ENCODE measurements around the gene ZNF324.

ZNF324 gene

DNA sequence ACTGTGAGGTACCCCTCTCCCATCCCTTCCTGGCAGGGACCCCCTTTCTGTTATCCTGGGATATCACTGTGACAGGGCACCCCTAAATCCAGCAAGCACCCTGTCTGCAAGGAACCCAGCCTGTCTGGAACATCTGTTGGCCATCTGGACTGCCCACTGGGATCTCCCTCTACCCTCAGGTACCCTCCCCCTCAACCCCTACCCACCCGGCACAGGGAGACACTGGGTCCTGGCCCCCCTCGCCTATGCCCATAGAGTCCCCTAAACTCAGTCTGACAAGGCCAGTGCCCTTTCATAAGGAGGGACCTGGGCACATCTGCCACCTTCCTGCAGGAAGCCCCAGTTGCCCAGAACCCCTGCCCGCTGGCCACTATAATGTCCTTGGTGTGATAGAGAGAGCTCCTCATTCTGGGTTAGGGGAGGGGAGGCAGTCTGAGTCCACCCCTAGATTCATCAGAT lies 47.7 kb downstream of the ZNF324 start:
- peak overlapping the region; percentile 94 for H3K4me3 ChIP-seq (ENCODE audit: low read length, poor library complexity, severe bottlenecking)
- H3K27me3 ChIP-seq (ENCODE audit: insufficient read depth, low read length, poor library complexity, severe bottlenecking): no peaks in the 10 kb centered on the region
- no peak overlapping the region for H2AFZ ChIP-seq (ENCODE audit: low read length)
- no peaks in the 10 kb centered on the region for H4K20me1 ChIP-seq (ENCODE audit: insufficient read depth, low read length, poor library complexity, severe bottlenecking)
- no peak for TF ChIP-seq EZH2phosphoT487 (IDR thresholded peaks at IDR 0.05; ENCODE audit: borderline replicate concordance)
- TF ChIP-seq, protein P1, sequence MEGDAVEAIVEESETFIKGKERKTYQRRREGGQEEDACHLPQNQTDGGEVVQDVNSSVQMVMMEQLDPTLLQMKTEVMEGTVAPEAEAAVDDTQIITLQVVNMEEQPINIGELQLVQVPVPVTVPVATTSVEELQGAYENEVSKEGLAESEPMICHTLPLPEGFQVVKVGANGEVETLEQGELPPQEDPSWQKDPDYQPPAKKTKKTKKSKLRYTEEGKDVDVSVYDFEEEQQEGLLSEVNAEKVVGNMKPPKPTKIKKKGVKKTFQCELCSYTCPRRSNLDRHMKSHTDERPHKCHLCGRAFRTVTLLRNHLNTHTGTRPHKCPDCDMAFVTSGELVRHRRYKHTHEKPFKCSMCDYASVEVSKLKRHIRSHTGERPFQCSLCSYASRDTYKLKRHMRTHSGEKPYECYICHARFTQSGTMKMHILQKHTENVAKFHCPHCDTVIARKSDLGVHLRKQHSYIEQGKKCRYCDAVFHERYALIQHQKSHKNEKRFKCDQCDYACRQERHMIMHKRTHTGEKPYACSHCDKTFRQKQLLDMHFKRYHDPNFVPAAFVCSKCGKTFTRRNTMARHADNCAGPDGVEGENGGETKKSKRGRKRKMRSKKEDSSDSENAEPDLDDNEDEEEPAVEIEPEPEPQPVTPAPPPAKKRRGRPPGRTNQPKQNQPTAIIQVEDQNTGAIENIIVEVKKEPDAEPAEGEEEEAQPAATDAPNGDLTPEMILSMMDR (conservative IDR thresholded peaks at IDR 0.05; ENCODE audit: low read length): no peak
- H3K4me1 ChIP-seq (ENCODE audit: insufficient read depth, low read length, poor library complexity, severe bottlenecking): peaks cover 29% of the 10 kb centered on the region
- no peaks in the 10 kb centered on the region for H3K9me2 ChIP-seq (replicated peaks; ENCODE audit: low read depth, low read length)
- no peaks in the 10 kb centered on the region for H3K36me3 ChIP-seq (ENCODE audit: insufficient read depth, low read length)
- peak overlapping the region; percentile 94 for H3K9ac ChIP-seq (ENCODE audit: low read depth, low read length, poor library complexity, severe bottlenecking)
- H3K9me3 ChIP-seq (ENCODE audit: insufficient read depth, low read depth, low read length): no peaks in the 10 kb centered on the region
- H3K79me2 ChIP-seq (ENCODE audit: insufficient read depth, low read length): peaks cover 45% of the 10 kb centered on the region
- no peaks in the 10 kb centered on the region for H3F3A ChIP-seq (ENCODE audit: low read depth)
- H3K4me2 ChIP-seq (ENCODE audit: low read depth, low read length, poor library complexity, severe bottlenecking): peak overlapping the region; percentile 100

DNA sequence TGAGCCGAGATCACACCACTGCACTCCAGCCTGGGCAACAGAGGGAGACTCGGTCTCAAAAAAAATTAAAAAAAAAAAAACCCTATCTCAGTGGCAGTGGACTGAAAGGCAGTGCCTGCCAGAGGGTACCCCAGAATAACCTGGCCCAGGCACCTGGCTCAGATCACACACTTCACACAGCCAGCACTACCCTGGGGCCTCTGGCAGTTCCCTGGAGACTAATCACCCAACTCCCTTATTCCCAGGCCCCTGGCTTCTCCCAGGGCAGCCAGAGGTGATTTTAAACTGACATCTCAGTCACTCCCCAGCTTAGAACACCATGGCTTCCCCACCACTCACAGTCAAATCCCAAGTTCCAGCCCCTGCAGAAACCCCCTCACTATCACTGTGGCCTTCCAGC lies 48.4 kb downstream of the ZNF324 start:
- H3K9me2 ChIP-seq (replicated peaks; ENCODE audit: low read depth, low read length): no peaks in the 10 kb centered on the region
- no peaks in the 10 kb centered on the region for H4K20me1 ChIP-seq (ENCODE audit: insufficient read depth, low read length, poor library complexity, severe bottlenecking)
- H3K9ac ChIP-seq (ENCODE audit: low read depth, low read length, poor library complexity, severe bottlenecking): peak overlapping the region; percentile 23
- no peaks in the 10 kb centered on the region for H3K9me3 ChIP-seq (ENCODE audit: insufficient read depth, low read depth, low read length)
- H2AFZ ChIP-seq (ENCODE audit: low read length): no peak overlapping the region
- no peaks in the 10 kb centered on the region for H3K27me3 ChIP-seq (ENCODE audit: insufficient read depth, low read length, poor library complexity, severe bottlenecking)
- TF ChIP-seq, protein P1 (conservative IDR thresholded peaks at IDR 0.05; ENCODE audit: low read length): no peak
- TF ChIP-seq EZH2phosphoT487 (IDR thresholded peaks at IDR 0.05; ENCODE audit: borderline replicate concordance): no peak
- peak overlapping the region; percentile 100 for H3K4me2 ChIP-seq (ENCODE audit: low read depth, low read length, poor library complexity, severe bottlenecking)
- H3K4me1 ChIP-seq (ENCODE audit: insufficient read depth, low read length, poor library complexity, severe bottlenecking): peaks cover 31% of the 10 kb centered on the region
- peaks cover 45% of the 10 kb centered on the region for H3K79me2 ChIP-seq (ENCODE audit: insufficient read depth, low read length)
- no peaks in the 10 kb centered on the region for H3K36me3 ChIP-seq (ENCODE audit: insufficient read depth, low read length)
- H3F3A ChIP-seq (ENCODE audit: low read depth): no peaks in the 10 kb centered on the region
- peak overlapping the region; percentile 23 for H3K4me3 ChIP-seq (ENCODE audit: low read length, poor library complexity, severe bottlenecking)

DNA sequence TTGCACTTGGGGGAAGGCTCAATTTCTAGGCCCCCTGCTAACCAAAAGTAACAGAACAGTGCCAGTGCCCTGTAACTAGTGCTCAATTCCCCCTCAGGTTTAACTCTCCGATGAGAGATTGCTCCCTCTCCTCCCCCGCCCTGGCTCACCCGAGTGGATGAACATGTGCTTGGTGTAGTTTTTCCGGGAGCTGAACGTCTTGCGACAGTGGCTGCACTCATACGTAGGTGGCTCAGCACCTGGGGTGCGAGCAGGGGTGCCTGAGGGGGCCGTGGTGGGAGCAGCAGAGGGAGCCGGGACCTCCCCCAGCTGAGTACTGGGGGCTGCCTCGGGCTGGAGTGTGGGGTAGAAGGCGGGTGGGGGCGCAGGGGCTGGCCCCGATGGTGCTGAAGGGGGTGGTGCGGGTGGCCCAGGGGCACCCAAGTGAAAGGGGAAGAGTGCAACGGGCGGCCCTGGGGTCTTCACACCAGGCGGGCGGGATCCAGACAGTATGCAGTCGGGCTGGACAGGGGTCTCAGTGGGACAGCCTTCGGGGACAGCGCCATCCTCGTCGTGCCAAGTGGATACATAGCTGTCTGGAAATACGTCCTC lies 49.5 kb downstream of the ZNF324 start:
- Histone ChIP-seq H3K27me3 (ENCODE audit: insufficient read depth, low read length, poor library complexity, severe bottlenecking) (no peaks in the 10 kb centered on the region), H3K4me2 (ENCODE audit: low read depth, low read length, poor library complexity, severe bottlenecking) (peak overlapping the region; percentile 100), H3K9me2 (replicated peaks; ENCODE audit: low read depth, low read length) (no peaks in the 10 kb centered on the region), H3F3A (ENCODE audit: low read depth) (no peaks in the 10 kb centered on the region), H4K20me1 (ENCODE audit: insufficient read depth, low read length, poor library complexity, severe bottlenecking) (no peaks in the 10 kb centered on the region), H2AFZ (ENCODE audit: low read length) (no peak overlapping the region), H3K4me3 (ENCODE audit: low read length, poor library complexity, severe bottlenecking) (no peak overlapping the region), H3K79me2 (ENCODE audit: insufficient read depth, low read length) (peaks cover 45% of the 10 kb centered on the region), H3K36me3 (ENCODE audit: insufficient read depth, low read length) (no peaks in the 10 kb centered on the region), H3K9me3 (ENCODE audit: insufficient read depth, low read depth, low read length) (no peaks in the 10 kb centered on the region), H3K4me1 (ENCODE audit: insufficient read depth, low read length, poor library complexity, severe bottlenecking) (peaks cover 35% of the 10 kb centered on the region), H3K9ac (ENCODE audit: low read depth, low read length, poor library complexity, severe bottlenecking) (peak overlapping the region; percentile 23)
- TF ChIP-seq, protein P1 (conservative IDR thresholded peaks at IDR 0.05; ENCODE audit: low read length): no peak
- TF ChIP-seq EZH2phosphoT487 (IDR thresholded peaks at IDR 0.05; ENCODE audit: borderline replicate concordance): no peak
